Measurements from ENCODE around the gene FN1.

Gene FN1

DNA sequence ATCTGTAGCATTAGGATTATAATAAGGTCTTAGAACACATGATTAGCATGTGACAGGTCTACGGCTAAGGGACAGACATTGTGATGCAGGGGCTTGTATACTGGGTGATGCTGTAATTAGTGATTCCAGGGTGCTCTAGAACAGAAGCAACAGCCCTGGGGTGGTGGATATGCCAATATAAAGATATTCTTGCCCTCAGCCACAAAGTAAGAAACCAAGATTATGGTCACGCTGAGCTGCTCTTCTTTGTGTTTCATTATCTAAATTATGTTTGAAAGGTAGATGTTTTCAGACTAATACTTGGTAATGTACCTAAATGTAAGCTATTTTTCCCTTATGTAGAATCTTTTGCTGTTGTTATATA, 45.3 kb downstream of the FN1 start:
- Mint-ChIP-seq H3K9me3 (no peaks in the 10 kb centered on the region), H3K27ac (no peak overlapping the region), H3K4me3 (no peak overlapping the region), H3K27me3 (peaks cover 2% of the 10 kb centered on the region), H3K4me1 (no peaks in the 10 kb centered on the region), H3K36me3 (no peaks in the 10 kb centered on the region)

DNA sequence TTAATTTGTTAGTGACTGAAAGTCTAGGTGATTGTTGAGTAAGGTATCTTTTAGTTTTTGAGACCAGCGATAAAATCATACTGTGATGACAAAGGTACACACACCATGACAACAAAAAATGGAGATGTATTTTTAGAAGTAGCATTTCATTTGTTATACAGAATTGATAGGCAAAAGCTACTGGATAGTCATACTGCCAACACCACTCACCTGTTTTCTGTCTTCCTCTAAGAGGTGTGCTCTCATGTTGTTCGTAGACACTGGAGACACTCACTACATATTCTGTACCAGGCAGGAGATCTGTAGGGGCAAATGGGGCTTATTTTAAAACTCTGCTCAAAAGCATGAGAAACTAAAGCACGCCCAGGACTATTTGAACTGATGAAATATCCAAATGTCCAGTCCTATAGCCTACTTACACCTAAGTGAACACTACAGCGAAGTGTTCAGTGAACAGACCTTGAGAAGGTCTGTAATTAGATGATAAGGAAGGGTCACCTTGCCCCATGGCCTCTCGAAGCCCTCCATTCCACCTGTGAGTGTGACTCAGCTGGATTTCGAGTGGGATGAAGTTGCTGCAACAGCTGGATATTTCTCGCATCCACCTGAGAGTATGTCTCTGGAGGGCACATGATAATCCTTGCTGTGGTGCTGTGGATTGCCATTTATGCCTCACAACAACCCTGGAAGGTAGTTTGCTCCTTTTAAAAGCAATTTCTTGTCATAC, 47.7 kb downstream of the FN1 start:
- H3K27ac Mint-ChIP-seq, result no peak overlapping the region
- H3K4me1 Mint-ChIP-seq, result no peaks in the 10 kb centered on the region
- no peaks in the 10 kb centered on the region for H3K9me3 Mint-ChIP-seq
- no peaks in the 10 kb centered on the region for H3K36me3 Mint-ChIP-seq
- H3K27me3 Mint-ChIP-seq, result no peaks in the 10 kb centered on the region
- H3K4me3 Mint-ChIP-seq, result no peak overlapping the region

GRCh38 chr2:215386566-215386965, 49.3 kb downstream of the FN1 start:
- H3K27me3 Mint-ChIP-seq, result no peaks in the 10 kb centered on the region

DNA sequence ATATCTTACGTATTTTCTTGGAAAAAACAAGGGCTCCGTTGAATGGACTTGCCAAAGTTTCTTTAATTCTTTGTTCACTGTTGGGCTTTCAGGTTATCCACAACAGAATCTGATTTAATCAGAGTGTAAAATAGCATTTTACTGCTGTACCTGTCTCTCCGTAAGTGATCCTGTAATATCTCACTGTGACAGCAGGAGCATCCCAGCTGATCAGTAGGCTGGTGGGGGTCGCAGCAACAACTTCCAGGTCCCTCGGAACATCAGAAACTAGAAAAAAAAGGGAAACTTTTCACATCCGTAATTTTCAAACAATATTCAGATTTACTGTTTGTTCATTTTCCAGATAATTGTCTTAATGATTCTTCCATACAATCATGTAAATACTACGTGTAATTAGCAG, 51.2 kb downstream of the FN1 start:
- Mint-ChIP-seq H3K36me3 (no peaks in the 10 kb centered on the region), H3K27ac (no peak overlapping the region), H3K9me3 (no peaks in the 10 kb centered on the region), H3K27me3 (no peaks in the 10 kb centered on the region), H3K4me3 (no peak overlapping the region), H3K4me1 (no peaks in the 10 kb centered on the region)

More at GRCh38 chr2:215386566-215386965, 49.3 kb downstream of the FN1 start:
- Mint-ChIP-seq H3K4me3 (no peak overlapping the region), H3K4me1 (no peaks in the 10 kb centered on the region), H3K9me3 (no peaks in the 10 kb centered on the region), H3K27ac (no peak overlapping the region), H3K36me3 (no peaks in the 10 kb centered on the region)

DNA sequence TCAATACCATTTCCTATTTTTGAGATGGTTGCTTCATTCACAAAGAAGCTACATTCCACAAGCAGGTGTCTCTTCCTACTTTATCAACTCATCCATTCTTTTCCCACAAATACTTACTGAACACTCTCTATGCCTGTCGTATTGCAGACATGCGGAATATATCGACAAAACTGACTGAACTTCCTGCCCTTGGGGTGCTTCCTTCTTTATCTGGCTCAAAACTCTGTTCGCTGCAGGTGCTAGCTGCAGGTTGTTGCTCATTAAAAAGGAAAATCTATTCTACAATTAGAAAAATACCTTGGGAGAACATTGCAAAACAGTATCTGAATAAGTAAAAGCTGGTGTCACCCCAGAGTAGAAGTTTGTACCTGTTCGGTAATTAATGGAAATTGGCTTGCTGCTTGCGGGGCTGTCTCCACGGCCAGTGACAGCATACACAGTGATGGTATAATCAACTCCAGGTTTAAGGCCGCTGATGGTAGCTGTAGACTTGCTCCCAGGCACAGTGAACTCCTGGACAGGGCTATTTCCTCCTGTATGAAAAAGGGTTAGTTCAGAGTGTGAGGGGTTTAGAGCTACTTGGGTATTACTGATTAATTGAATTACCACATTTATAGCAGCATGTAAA, 52.1 kb downstream of the FN1 start:
- no peaks in the 10 kb centered on the region for H3K27me3 Mint-ChIP-seq
- H3K27ac Mint-ChIP-seq, result no peak overlapping the region
- no peaks in the 10 kb centered on the region for H3K9me3 Mint-ChIP-seq

GRCh38 chr2:215382480-215382879, 53.4 kb downstream of the FN1 start:
- Mint-ChIP-seq H3K27me3 (no peaks in the 10 kb centered on the region), H3K36me3 (peaks cover 3% of the 10 kb centered on the region), H3K27ac (no peak overlapping the region), H3K4me3 (no peak overlapping the region), H3K4me1 (no peaks in the 10 kb centered on the region), H3K9me3 (no peaks in the 10 kb centered on the region)

More for the DNA sequence above, 52.1 kb downstream of the FN1 start:
- Mint-ChIP-seq H3K4me3 (no peak overlapping the region), H3K4me1 (no peaks in the 10 kb centered on the region), H3K36me3 (peaks cover 1% of the 10 kb centered on the region)

- Mint-ChIP-seq H3K4me3 (no peak overlapping the region), H3K27me3 (no peaks in the 10 kb centered on the region), H3K27ac (no peak overlapping the region), H3K36me3 (peaks cover 3% of the 10 kb centered on the region), H3K4me1 (no peaks in the 10 kb centered on the region), H3K9me3 (no peaks in the 10 kb centered on the region)
Measured at GRCh38 chr2:215382011-215382410, 53.9 kb downstream of the FN1 start.

DNA sequence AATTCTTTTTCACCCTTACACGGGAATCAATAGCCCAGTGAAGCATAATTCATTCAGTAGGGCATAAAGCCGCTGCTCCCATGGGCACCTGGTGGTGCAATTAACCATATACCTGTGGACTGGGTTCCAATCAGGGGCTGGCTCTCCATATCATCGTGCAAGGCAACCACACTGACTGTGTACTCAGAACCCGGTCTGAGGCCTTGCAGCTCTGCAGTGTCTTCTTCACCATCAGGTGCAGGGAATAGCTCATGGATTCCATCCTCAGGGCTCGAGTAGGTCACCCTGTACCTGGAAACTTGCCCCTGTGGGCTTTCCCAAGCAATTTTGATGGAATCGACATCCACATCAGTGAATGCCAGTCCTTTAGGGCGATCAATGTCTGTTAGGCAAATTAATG, 55.2 kb downstream of the FN1 start:
- Mint-ChIP-seq H3K27ac (no peak overlapping the region), H3K4me1 (no peaks in the 10 kb centered on the region), H3K36me3 (peaks cover 5% of the 10 kb centered on the region), H3K9me3 (no peaks in the 10 kb centered on the region), H3K27me3 (no peaks in the 10 kb centered on the region), H3K4me3 (no peak overlapping the region)

GRCh38 chr2:215379948-215380347, 55.9 kb downstream of the FN1 start:
- H3K4me1 Mint-ChIP-seq, result no peaks in the 10 kb centered on the region
- H3K9me3 Mint-ChIP-seq, result no peaks in the 10 kb centered on the region
- peaks cover 5% of the 10 kb centered on the region for H3K36me3 Mint-ChIP-seq
- H3K27ac Mint-ChIP-seq, result no peak overlapping the region
- no peak overlapping the region for H3K4me3 Mint-ChIP-seq
- H3K27me3 Mint-ChIP-seq, result no peaks in the 10 kb centered on the region

GRCh38 chr2:215379039-215379438, 56.8 kb downstream of the FN1 start:
- H3K4me3 Mint-ChIP-seq, result no peak overlapping the region
- no peaks in the 10 kb centered on the region for H3K27me3 Mint-ChIP-seq
- H3K9me3 Mint-ChIP-seq, result no peaks in the 10 kb centered on the region
- H3K4me1 Mint-ChIP-seq, result no peaks in the 10 kb centered on the region
- H3K27ac Mint-ChIP-seq, result no peak overlapping the region
- peaks cover 14% of the 10 kb centered on the region for H3K36me3 Mint-ChIP-seq

DNA sequence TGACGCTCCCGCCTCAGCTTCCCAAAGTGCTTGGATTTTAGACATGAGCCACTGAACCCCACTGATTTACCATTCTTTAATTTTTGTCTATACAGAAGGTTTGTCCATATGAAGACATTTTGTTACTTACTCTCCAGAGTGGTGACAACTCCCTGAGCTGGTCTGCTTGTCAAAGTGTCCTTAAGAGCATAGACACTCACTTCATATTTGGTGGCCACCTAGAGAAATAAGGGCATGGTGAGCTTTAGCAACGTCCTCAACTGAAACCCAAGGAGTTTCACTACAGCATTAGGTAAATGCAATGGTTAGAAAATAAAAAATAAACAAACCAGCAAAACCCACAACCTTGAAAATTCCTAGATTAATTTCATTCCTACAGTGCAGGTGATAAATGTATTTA, 57.8 kb downstream of the FN1 start:
- no peaks in the 10 kb centered on the region for H3K27me3 Mint-ChIP-seq
- H3K4me3 Mint-ChIP-seq, result no peak overlapping the region
- no peak overlapping the region for H3K27ac Mint-ChIP-seq
- H3K36me3 Mint-ChIP-seq, result peaks cover 17% of the 10 kb centered on the region
- H3K4me1 Mint-ChIP-seq, result no peaks in the 10 kb centered on the region
- H3K9me3 Mint-ChIP-seq, result no peaks in the 10 kb centered on the region

- Mint-ChIP-seq H3K4me1 (no peaks in the 10 kb centered on the region), H3K4me3 (no peak overlapping the region), H3K36me3 (peaks cover 17% of the 10 kb centered on the region), H3K27ac (no peak overlapping the region), H3K27me3 (no peaks in the 10 kb centered on the region), H3K9me3 (no peaks in the 10 kb centered on the region)
Measured at GRCh38 chr2:215377283-215377682, 58.6 kb downstream of the FN1 start.

- H3K4me3 Mint-ChIP-seq, result no peak overlapping the region
- H3K27me3 Mint-ChIP-seq, result no peaks in the 10 kb centered on the region
- no peaks in the 10 kb centered on the region for H3K9me3 Mint-ChIP-seq
- H3K27ac Mint-ChIP-seq, result no peak overlapping the region
- H3K4me1 Mint-ChIP-seq, result no peaks in the 10 kb centered on the region
- H3K36me3 Mint-ChIP-seq, result peaks cover 17% of the 10 kb centered on the region
Measured at GRCh38 chr2:215376103-215376780, 59.6 kb downstream of the FN1 start.

GRCh38 chr2:215375467-215375830, 60.4 kb downstream of the FN1 start:
- Mint-ChIP-seq H3K27me3 (no peaks in the 10 kb centered on the region), H3K27ac (no peak overlapping the region), H3K9me3 (no peaks in the 10 kb centered on the region), H3K4me1 (no peaks in the 10 kb centered on the region), H3K36me3 (peaks cover 17% of the 10 kb centered on the region), H3K4me3 (no peak overlapping the region)

DNA sequence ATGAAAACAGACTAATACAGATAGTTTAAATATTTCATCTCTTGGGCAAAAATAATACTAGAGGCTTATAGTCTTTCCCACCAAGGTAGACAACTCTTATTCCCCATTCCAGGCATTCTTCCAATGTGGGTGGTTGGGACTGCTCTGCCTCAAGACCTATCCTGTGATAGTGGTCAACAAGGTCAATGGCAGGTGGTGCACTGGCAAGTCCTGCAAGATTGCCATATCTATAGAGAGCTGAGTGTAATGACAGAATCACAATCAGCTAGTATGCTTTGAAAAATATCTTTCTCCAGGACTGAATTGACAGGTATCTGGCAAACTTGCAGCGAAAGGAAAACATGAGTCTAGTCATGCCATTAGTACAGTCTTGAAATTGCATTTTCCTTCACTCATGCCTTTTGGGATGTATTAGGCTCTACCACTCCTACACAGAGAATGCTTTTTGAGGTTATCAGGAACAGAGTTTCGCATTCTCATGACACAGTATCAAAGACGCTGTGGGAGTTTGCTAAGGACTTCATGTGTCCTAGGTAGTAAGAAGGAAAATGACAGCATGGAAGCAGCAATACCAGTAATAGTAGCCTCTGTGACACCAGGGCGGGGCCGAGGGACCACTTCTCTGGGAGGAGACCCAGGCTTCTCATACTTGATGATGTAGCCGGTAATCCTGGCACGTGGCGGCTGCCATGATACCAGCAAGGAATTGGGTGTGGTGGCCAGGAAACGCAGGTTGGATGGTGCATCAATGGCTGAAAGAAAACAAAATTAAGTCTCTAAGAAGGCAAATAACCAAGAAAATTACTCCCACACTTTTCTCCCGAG, 61.0 kb downstream of the FN1 start:
- Mint-ChIP-seq H3K27me3 (no peaks in the 10 kb centered on the region), H3K9me3 (no peaks in the 10 kb centered on the region), H3K4me1 (no peaks in the 10 kb centered on the region), H3K4me3 (no peak overlapping the region), H3K36me3 (peaks cover 18% of the 10 kb centered on the region), H3K27ac (no peak overlapping the region)

DNA sequence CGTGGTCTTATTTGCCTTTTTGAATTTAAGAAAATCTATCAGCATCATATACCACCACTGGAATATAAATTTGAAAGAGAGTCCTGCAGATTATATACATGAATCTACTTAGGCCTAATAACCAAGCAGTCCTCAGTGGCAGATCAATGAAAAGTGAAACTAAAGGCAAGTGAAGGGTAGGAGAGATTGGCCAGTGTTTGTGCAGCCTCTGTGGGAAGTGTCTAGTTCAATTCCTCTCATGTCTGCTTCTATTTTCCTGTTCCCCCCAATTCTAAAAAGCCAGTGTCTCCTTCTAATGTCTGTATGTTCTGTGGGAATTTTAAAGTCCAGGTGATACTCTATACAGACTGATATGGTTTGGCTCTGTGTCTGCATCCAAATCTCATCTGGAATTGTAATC, 61.9 kb downstream of the FN1 start:
- no peak overlapping the region for H3K4me3 Mint-ChIP-seq
- H3K27me3 Mint-ChIP-seq, result no peaks in the 10 kb centered on the region
- H3K4me1 Mint-ChIP-seq, result no peaks in the 10 kb centered on the region
- no peak overlapping the region for H3K27ac Mint-ChIP-seq
- H3K9me3 Mint-ChIP-seq, result no peaks in the 10 kb centered on the region
- peaks cover 18% of the 10 kb centered on the region for H3K36me3 Mint-ChIP-seq
